C4-2B (cell line): Measurements from ENCODE around the gene FXYD3.

Source experiments
- ZFX ChIP-seq: fragments of 450-650 bp; IDR thresholded peaks from 2 replicates; pipeline ENCODE4 v1.6.1; 2017
- TF ChIP-seq, protein P1 (sequence below): fragments of 450-650 bp; conservative IDR thresholded peaks from 2 replicates; pipeline ENCODE4 v1.5.1; 2017; ENCODE audit warnings: mild to moderate bottlenecking

GRCh38 chr19:35112995-35113688, 2.5 kb upstream of the FXYD3 start:
- TF ChIP-seq, protein P1, sequence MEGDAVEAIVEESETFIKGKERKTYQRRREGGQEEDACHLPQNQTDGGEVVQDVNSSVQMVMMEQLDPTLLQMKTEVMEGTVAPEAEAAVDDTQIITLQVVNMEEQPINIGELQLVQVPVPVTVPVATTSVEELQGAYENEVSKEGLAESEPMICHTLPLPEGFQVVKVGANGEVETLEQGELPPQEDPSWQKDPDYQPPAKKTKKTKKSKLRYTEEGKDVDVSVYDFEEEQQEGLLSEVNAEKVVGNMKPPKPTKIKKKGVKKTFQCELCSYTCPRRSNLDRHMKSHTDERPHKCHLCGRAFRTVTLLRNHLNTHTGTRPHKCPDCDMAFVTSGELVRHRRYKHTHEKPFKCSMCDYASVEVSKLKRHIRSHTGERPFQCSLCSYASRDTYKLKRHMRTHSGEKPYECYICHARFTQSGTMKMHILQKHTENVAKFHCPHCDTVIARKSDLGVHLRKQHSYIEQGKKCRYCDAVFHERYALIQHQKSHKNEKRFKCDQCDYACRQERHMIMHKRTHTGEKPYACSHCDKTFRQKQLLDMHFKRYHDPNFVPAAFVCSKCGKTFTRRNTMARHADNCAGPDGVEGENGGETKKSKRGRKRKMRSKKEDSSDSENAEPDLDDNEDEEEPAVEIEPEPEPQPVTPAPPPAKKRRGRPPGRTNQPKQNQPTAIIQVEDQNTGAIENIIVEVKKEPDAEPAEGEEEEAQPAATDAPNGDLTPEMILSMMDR = no peak
- no peak for TF ChIP-seq ZFX
